K562 (cell line): ENCODE results near the gene CDKN2D.

Experiments
- COPS2 ChIP-seq: fragments of 450-650 bp; conservative IDR thresholded peaks from 2 replicates; pipeline ENCODE4 v1.6.1; 2016; ENCODE audit warnings: mild to moderate bottlenecking, moderate library complexity
- EP300 ChIP-seq: IDR thresholded peaks from 2 replicates; pipeline ENCODE4 v1.6.1; 2012; ENCODE audit warnings: low read length, improper control_type of control experiment
- ZNF224 ChIP-seq: sonication (generic); formaldehyde crosslinking; IDR thresholded peaks from 2 replicates; pipeline ENCODE4 v1.8.0; 2022; ENCODE audit warnings: mild to moderate bottlenecking, missing genetic modification reagents

DNA sequence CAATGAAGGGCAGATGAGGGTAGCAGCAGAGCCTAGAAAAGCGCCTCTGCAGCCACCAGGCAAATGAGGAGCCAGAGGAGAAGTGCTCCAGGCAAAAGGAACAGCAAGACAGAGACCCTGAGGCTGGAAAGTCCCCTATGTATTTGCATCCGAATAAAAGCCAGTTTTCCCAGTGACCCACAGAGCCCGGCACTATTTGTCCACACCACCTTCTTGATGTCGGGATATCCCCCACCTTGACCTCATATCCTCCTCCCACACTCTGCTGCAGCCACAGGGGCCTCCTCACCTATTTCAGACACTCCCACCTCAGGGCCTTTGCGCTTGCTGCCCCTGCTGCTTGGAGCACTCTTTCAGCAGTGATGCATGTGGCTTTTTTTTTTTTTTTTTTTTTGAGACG lies 18.4 kb downstream of the CDKN2D start:
- TF ChIP-seq EP300 = no peak
- TF ChIP-seq ZNF224 = no peak
- TF ChIP-seq COPS2 = no peak
